K562 (cell line): ENCODE data around the gene ARRB2.

ENCODE experiments used
- CHD2 ChIP-seq: IDR thresholded peaks from 2 replicates; pipeline ENCODE4 v1.6.1; 2011; ENCODE audit warnings: low read depth, low read length
- JUND ChIP-seq, 2 experiments: IDR thresholded peaks; 2 replicates in 1 of 2; 3 replicates in 1 of 2; pipeline ENCODE4 v1.6.1; 2011; ENCODE audit warnings: borderline replicate concordance in 2 of 2, low read depth in 2 of 2, low read length in 2 of 2, improper control_type of control experiment in 1 of 2, missing biosample characterization in 1 of 2, missing genetic modification characterization in 1 of 2, missing genetic modification reagents in 1 of 2
- MYBL2 ChIP-seq, 2 experiments: fragments of 450-650 bp in 1 of 2; sonication (generic) in 1 of 2; formaldehyde crosslinking in 1 of 2; IDR thresholded peaks; 2 replicates each; pipeline versions ENCODE4 v1.6.1 to v1.8.1; 2017 to 2022; ENCODE audit warnings: borderline replicate concordance in 1 of 2, inconsistent platforms in 1 of 2, low read depth in 1 of 2, mild to moderate bottlenecking in 1 of 2, missing genetic modification reagents in 1 of 2, moderate library complexity in 1 of 2
- NFXL1 ChIP-seq: fragments of 450-650 bp; formaldehyde crosslinking; IDR thresholded peaks from 2 replicates; pipeline ENCODE4 v1.4.0; 2021; ENCODE audit warnings: mild to moderate bottlenecking
- POLR2AphosphoS5 ChIP-seq: IDR thresholded peaks from 2 replicates; pipeline ENCODE4 v1.6.1; 2011; ENCODE audit warnings: mild to moderate bottlenecking, low read depth, low read length, moderate library complexity; ENCODE audit not compliant: control insufficient read depth, insufficient read depth
- TF ChIP-seq, protein P1 (sequence below), 3 experiments: IDR thresholded peaks in 2 of 3; conservative IDR thresholded peaks in 1 of 3; 2 replicates each; pipeline ENCODE4 v1.5.1; 2011 to 2012; ENCODE audit warnings: low read length in 3 of 3, mild to moderate bottlenecking in 3 of 3, control low read depth in 2 of 3, improper control_type of control experiment in 1 of 3, inconsistent platforms in 1 of 3, low read depth in 1 of 3, mixed read lengths in 1 of 3, moderate library complexity in 1 of 3; ENCODE audit not compliant: insufficient read depth in 2 of 3
- TF ChIP-seq, protein P2 (sequence below): fragments of 200-800 bp; sonication (Bioruptor generic); IDR thresholded peaks from 2 replicates; pipeline ENCODE4 v1.6.1; 2017; ENCODE audit warnings: missing genetic modification characterization, missing compliant biosample characterization
- TF ChIP-seq, protein P3 (sequence below): fragments of 200-600 bp; sonication (generic); IDR thresholded peaks from one replicate; pipeline ENCODE4 v1.6.1; 2012; ENCODE audit warnings: mild to moderate bottlenecking, low read depth, low read length, inconsistent platforms
- TF ChIP-seq, protein P4 (sequence below): fragments of 200-800 bp; sonication (Bioruptor generic); IDR thresholded peaks from 2 replicates; pipeline ENCODE4 v1.6.1; 2017; ENCODE audit warnings: missing genetic modification characterization, missing compliant biosample characterization

DNA sequence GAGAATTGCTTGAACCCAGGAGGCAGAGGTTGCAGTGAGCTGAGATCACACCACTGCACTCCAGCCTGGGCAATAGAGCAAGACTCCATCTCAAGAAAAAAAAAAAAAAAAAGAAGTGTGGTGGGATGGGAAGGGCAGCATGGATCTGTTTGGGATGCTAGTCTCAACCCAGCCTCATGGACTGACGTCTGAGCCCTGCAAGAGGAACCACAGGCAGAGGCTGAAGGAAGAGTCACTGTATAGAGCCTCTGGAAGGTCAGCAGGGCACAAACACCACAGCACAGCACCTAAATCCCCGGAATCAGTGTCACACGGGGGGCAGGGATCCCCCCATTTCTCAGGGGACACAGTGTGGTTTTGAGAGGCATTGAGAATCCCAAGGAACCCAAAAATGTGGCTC lies 40.2 kb downstream of the ARRB2 start:
- TF ChIP-seq, protein P1, sequence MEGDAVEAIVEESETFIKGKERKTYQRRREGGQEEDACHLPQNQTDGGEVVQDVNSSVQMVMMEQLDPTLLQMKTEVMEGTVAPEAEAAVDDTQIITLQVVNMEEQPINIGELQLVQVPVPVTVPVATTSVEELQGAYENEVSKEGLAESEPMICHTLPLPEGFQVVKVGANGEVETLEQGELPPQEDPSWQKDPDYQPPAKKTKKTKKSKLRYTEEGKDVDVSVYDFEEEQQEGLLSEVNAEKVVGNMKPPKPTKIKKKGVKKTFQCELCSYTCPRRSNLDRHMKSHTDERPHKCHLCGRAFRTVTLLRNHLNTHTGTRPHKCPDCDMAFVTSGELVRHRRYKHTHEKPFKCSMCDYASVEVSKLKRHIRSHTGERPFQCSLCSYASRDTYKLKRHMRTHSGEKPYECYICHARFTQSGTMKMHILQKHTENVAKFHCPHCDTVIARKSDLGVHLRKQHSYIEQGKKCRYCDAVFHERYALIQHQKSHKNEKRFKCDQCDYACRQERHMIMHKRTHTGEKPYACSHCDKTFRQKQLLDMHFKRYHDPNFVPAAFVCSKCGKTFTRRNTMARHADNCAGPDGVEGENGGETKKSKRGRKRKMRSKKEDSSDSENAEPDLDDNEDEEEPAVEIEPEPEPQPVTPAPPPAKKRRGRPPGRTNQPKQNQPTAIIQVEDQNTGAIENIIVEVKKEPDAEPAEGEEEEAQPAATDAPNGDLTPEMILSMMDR (IDR thresholded peaks at IDR 0.05 in 2 of 3, conservative IDR thresholded peaks at IDR 0.05 in 1 of 3; ENCODE audit: insufficient read depth in 2 of 3, low read depth in 1 of 3, low read length in 3 of 3): no peak
- no peak for TF ChIP-seq MYBL2 (IDR thresholded peaks at IDR 0.05; ENCODE audit: low read depth)
- TF ChIP-seq MYBL2 (CRISPR knock-in tag; IDR thresholded peaks at IDR 0.05; ENCODE audit: borderline replicate concordance): no peak
- TF ChIP-seq JUND (IDR thresholded peaks at IDR 0.05; ENCODE audit: borderline replicate concordance, low read depth, low read length): no peak
- no peak for TF ChIP-seq JUND (tag; IDR thresholded peaks at IDR 0.05; ENCODE audit: borderline replicate concordance, low read depth, low read length)
- TF ChIP-seq, protein P2, sequence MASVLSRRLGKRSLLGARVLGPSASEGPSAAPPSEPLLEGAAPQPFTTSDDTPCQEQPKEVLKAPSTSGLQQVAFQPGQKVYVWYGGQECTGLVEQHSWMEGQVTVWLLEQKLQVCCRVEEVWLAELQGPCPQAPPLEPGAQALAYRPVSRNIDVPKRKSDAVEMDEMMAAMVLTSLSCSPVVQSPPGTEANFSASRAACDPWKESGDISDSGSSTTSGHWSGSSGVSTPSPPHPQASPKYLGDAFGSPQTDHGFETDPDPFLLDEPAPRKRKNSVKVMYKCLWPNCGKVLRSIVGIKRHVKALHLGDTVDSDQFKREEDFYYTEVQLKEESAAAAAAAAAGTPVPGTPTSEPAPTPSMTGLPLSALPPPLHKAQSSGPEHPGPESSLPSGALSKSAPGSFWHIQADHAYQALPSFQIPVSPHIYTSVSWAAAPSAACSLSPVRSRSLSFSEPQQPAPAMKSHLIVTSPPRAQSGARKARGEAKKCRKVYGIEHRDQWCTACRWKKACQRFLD: no peak
- TF ChIP-seq NFXL1 (CRISPR knock-in tag): no peak
- no peak for TF ChIP-seq CHD2
- TF ChIP-seq POLR2AphosphoS5: no peak
- TF ChIP-seq, protein P3, sequence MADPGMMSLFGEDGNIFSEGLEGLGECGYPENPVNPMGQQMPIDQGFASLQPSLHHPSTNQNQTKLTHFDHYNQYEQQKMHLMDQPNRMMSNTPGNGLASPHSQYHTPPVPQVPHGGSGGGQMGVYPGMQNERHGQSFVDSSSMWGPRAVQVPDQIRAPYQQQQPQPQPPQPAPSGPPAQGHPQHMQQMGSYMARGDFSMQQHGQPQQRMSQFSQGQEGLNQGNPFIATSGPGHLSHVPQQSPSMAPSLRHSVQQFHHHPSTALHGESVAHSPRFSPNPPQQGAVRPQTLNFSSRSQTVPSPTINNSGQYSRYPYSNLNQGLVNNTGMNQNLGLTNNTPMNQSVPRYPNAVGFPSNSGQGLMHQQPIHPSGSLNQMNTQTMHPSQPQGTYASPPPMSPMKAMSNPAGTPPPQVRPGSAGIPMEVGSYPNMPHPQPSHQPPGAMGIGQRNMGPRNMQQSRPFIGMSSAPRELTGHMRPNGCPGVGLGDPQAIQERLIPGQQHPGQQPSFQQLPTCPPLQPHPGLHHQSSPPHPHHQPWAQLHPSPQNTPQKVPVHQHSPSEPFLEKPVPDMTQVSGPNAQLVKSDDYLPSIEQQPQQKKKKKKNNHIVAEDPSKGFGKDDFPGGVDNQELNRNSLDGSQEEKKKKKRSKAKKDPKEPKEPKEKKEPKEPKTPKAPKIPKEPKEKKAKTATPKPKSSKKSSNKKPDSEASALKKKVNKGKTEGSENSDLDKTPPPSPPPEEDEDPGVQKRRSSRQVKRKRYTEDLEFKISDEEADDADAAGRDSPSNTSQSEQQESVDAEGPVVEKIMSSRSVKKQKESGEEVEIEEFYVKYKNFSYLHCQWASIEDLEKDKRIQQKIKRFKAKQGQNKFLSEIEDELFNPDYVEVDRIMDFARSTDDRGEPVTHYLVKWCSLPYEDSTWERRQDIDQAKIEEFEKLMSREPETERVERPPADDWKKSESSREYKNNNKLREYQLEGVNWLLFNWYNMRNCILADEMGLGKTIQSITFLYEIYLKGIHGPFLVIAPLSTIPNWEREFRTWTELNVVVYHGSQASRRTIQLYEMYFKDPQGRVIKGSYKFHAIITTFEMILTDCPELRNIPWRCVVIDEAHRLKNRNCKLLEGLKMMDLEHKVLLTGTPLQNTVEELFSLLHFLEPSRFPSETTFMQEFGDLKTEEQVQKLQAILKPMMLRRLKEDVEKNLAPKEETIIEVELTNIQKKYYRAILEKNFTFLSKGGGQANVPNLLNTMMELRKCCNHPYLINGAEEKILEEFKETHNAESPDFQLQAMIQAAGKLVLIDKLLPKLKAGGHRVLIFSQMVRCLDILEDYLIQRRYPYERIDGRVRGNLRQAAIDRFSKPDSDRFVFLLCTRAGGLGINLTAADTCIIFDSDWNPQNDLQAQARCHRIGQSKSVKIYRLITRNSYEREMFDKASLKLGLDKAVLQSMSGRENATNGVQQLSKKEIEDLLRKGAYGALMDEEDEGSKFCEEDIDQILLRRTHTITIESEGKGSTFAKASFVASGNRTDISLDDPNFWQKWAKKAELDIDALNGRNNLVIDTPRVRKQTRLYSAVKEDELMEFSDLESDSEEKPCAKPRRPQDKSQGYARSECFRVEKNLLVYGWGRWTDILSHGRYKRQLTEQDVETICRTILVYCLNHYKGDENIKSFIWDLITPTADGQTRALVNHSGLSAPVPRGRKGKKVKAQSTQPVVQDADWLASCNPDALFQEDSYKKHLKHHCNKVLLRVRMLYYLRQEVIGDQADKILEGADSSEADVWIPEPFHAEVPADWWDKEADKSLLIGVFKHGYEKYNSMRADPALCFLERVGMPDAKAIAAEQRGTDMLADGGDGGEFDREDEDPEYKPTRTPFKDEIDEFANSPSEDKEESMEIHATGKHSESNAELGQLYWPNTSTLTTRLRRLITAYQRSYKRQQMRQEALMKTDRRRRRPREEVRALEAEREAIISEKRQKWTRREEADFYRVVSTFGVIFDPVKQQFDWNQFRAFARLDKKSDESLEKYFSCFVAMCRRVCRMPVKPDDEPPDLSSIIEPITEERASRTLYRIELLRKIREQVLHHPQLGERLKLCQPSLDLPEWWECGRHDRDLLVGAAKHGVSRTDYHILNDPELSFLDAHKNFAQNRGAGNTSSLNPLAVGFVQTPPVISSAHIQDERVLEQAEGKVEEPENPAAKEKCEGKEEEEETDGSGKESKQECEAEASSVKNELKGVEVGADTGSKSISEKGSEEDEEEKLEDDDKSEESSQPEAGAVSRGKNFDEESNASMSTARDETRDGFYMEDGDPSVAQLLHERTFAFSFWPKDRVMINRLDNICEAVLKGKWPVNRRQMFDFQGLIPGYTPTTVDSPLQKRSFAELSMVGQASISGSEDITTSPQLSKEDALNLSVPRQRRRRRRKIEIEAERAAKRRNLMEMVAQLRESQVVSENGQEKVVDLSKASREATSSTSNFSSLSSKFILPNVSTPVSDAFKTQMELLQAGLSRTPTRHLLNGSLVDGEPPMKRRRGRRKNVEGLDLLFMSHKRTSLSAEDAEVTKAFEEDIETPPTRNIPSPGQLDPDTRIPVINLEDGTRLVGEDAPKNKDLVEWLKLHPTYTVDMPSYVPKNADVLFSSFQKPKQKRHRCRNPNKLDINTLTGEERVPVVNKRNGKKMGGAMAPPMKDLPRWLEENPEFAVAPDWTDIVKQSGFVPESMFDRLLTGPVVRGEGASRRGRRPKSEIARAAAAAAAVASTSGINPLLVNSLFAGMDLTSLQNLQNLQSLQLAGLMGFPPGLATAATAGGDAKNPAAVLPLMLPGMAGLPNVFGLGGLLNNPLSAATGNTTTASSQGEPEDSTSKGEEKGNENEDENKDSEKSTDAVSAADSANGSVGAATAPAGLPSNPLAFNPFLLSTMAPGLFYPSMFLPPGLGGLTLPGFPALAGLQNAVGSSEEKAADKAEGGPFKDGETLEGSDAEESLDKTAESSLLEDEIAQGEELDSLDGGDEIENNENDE: no peak
- TF ChIP-seq, protein P4, sequence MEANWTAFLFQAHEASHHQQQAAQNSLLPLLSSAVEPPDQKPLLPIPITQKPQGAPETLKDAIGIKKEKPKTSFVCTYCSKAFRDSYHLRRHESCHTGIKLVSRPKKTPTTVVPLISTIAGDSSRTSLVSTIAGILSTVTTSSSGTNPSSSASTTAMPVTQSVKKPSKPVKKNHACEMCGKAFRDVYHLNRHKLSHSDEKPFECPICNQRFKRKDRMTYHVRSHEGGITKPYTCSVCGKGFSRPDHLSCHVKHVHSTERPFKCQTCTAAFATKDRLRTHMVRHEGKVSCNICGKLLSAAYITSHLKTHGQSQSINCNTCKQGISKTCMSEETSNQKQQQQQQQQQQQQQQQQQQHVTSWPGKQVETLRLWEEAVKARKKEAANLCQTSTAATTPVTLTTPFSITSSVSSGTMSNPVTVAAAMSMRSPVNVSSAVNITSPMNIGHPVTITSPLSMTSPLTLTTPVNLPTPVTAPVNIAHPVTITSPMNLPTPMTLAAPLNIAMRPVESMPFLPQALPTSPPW: no peak
